Measurements from ENCODE around the gene CHRNB1. TPM values are rescaled to one million over a fixed set of nuclear protein-coding genes. Genes with fewer than 3 reads are reported as not detected.

Gene CHRNB1
- polyA plus RNA-seq, 1 donor from 2014 or later, result 18.2 TPM

GRCh38 chr17:7437950-7438614 lies 6.8 kb upstream of the CHRNB1 start:
- peaks cover 43% of the 10 kb centered on the region for H3K27me3 ChIP-seq (ENCODE audit: insufficient read depth, low read depth, low read length)
- H3K4me3 ChIP-seq (ENCODE audit: low read length), result peak overlapping the region; percentile 85
- H3K4me2 ChIP-seq (ENCODE audit: low read length), result peak overlapping the region; percentile 14
- H4K20me1 ChIP-seq (ENCODE audit: insufficient read depth), result no peaks in the 10 kb centered on the region
- H3F3A ChIP-seq (ENCODE audit: insufficient read depth, low read length, poor library complexity, severe bottlenecking), result peaks cover 4% of the 10 kb centered on the region
- no peaks in the 10 kb centered on the region for H3K36me3 ChIP-seq (ENCODE audit: insufficient read depth, low read length)
- H3K27ac ChIP-seq (ENCODE audit: low read length), result no peak overlapping the region
- peak overlapping the region; percentile 97 for H3K9ac ChIP-seq (ENCODE audit: low read length)
- no peak overlapping the region for H2AFZ ChIP-seq (ENCODE audit: low read depth, low read length)
- no peaks in the 10 kb centered on the region for H3K9me3 ChIP-seq (ENCODE audit: low read length)
- no peak for TF ChIP-seq SMC3 (conservative IDR thresholded peaks at IDR 0.05; ENCODE audit: poor library complexity)
- peak; percentile 36 for TF ChIP-seq EZH2 (IDR thresholded peaks at IDR 0.05; ENCODE audit: borderline replicate concordance, insufficient read depth, low read length, poor library complexity, severe bottlenecking)
- no peak for TF ChIP-seq EP300 (conservative IDR thresholded peaks at IDR 0.05; ENCODE audit: poor library complexity, severe bottlenecking)
- peak; percentile 17 for TF ChIP-seq CTCF (IDR thresholded peaks at IDR 0.05; ENCODE audit: poor library complexity, severe bottlenecking)
- no peaks in the 10 kb centered on the region for H3K9me2 ChIP-seq (ENCODE audit: insufficient read depth, low read length)
- H3K79me2 ChIP-seq (replicated peaks; ENCODE audit: insufficient read depth, low read length), result no peaks in the 10 kb centered on the region

GRCh38 chr17:7438656-7439460 lies 6.0 kb upstream of the CHRNB1 start:
- Histone ChIP-seq H3K9me3 (ENCODE audit: low read length) (no peaks in the 10 kb centered on the region), H3K9ac (ENCODE audit: low read length) (peak overlapping the region; percentile 97), H3K9me2 (ENCODE audit: insufficient read depth, low read length) (no peaks in the 10 kb centered on the region), H3F3A (ENCODE audit: insufficient read depth, low read length, poor library complexity, severe bottlenecking) (peaks cover 4% of the 10 kb centered on the region), H3K4me2 (ENCODE audit: low read length) (peak overlapping the region; percentile 27), H3K4me3 (ENCODE audit: low read length) (peak overlapping the region; percentile 85), H3K79me2 (replicated peaks; ENCODE audit: insufficient read depth, low read length) (no peaks in the 10 kb centered on the region), H3K27ac (ENCODE audit: low read length) (peak overlapping the region; percentile 99), H3K36me3 (ENCODE audit: insufficient read depth, low read length) (no peaks in the 10 kb centered on the region), H2AFZ (ENCODE audit: low read depth, low read length) (no peak overlapping the region), H3K27me3 (ENCODE audit: insufficient read depth, low read depth, low read length) (peaks cover 43% of the 10 kb centered on the region), H4K20me1 (ENCODE audit: insufficient read depth) (no peaks in the 10 kb centered on the region)
- TF ChIP-seq REST (IDR thresholded peaks at IDR 0.05; ENCODE audit: borderline replicate concordance), result no peak
